A673 (cell line): Measurements from ENCODE around the gene IQCC. TPM values are rescaled to one million over a fixed set of nuclear protein-coding genes. Genes with fewer than 3 reads are reported as not detected.
A peak's percentile ranks its signal among the peaks of the same experiment; 100 is the strongest.

Experiments
- BruUV-seq: library from RNA; stranded (reverse); fragments of 400-500 nt; replicated peaks from 2 replicates; lab custom pipeline; 2021; lab: Mats Ljungman, UMichigan
- CTCF ChIA-PET: fragments of 300-600 bp; sonication (Branson Sonifier 250); formaldehyde crosslinking; loops from one replicate; lab custom pipeline; 2022; ENCODE audit warnings: antibody characterized with exemption; lab: Charles Lee
- POLR2A ChIA-PET: fragments of 300-600 bp; sonication (Branson Sonifier 250); formaldehyde crosslinking; loops from one replicate; lab custom pipeline; 2022; ENCODE audit warnings: antibody characterized with exemption; ENCODE audit not compliant: low non-redundant PET; lab: Charles Lee
- DNase-seq: peaks from one replicate; pipeline ENCODE4 v3.0.0-alpha.2; 2015; ENCODE audit warnings: low spot score
- H3K27ac ChIP-seq: fragments of 200-600 bp; sonication (generic); 2 replicates; pipeline ENCODE4 v1.5.1; 2016; ENCODE audit warnings: mixed run types, low read depth, mild to moderate bottlenecking, mixed read lengths, antibody characterized with exemption, low read length; ENCODE audit not compliant: poor library complexity, severe bottlenecking
- H3K27me3 ChIP-seq: fragments of 200-600 bp; sonication (generic); replicated peaks from 2 replicates; pipeline ENCODE4 v1.6.1; 2017; ENCODE audit warnings: mixed run types, low read depth, mild to moderate bottlenecking, mixed read lengths, antibody characterized with exemption, low read length; ENCODE audit not compliant: insufficient read depth, poor library complexity
- H3K36me3 ChIP-seq: fragments of 200-600 bp; sonication (generic); 2 replicates; pipeline ENCODE4 v1.6.1; 2016; ENCODE audit warnings: mixed run types, mild to moderate bottlenecking, mixed read lengths, antibody characterized with exemption, low read length; ENCODE audit not compliant: insufficient read depth, poor library complexity, severe bottlenecking
- H3K4me1 ChIP-seq: fragments of 200-600 bp; sonication (generic); 2 replicates; pipeline ENCODE4 v1.6.1; 2017; ENCODE audit warnings: mixed run types, mild to moderate bottlenecking, mixed read lengths, antibody characterized with exemption, low read length; ENCODE audit not compliant: insufficient read depth, poor library complexity, severe bottlenecking
- H3K4me3 ChIP-seq: fragments of 200-600 bp; sonication (generic); 2 replicates; pipeline ENCODE4 v1.5.1; 2016; ENCODE audit warnings: low read depth, mixed run types, mild to moderate bottlenecking, mixed read lengths, low read length; ENCODE audit not compliant: poor library complexity, severe bottlenecking
- H3K9me3 ChIP-seq: fragments of 200-600 bp; sonication (generic); 2 replicates; pipeline ENCODE4 v1.6.1; 2016; ENCODE audit warnings: mixed run types, low read depth, mild to moderate bottlenecking, mixed read lengths, antibody characterized with exemption, low read length; ENCODE audit not compliant: poor library complexity, severe bottlenecking
- EZH2 ChIP-seq: fragments of 200-600 bp; sonication (generic); IDR thresholded peaks from 2 replicates; pipeline ENCODE4 v1.6.1; 2017; ENCODE audit warnings: borderline replicate concordance, low read depth, mild to moderate bottlenecking, mixed read lengths, antibody characterized with exemption, low read length; ENCODE audit not compliant: poor library complexity, severe bottlenecking
- intact Hi-C: fragments of 100-400 bp; cut with micrococcal nuclease; formaldehyde crosslinking; loops from one replicate; pipeline ENCODE4 v1.10.0; 2022; ENCODE audit not compliant: unreplicated experiment
- total RNA-seq: library from RNA; stranded (reverse); gene quantifications from 2 replicates; pipeline ENCODE4 v1.2.3, GENCODE V29; 2021
- TF ChIP-seq, protein P1 (sequence below): fragments of 300-800, 200-600 bp; sonication (generic); conservative IDR thresholded peaks from 2 replicates; pipeline ENCODE4 v1.5.1; 2017; ENCODE audit warnings: low read depth, mild to moderate bottlenecking, antibody characterized with exemption, low read length, moderate library complexity, mixed read lengths

IQCC gene
- total RNA-seq, 1 experiment from 2014 or later, result 7.2 TPM

DNA sequence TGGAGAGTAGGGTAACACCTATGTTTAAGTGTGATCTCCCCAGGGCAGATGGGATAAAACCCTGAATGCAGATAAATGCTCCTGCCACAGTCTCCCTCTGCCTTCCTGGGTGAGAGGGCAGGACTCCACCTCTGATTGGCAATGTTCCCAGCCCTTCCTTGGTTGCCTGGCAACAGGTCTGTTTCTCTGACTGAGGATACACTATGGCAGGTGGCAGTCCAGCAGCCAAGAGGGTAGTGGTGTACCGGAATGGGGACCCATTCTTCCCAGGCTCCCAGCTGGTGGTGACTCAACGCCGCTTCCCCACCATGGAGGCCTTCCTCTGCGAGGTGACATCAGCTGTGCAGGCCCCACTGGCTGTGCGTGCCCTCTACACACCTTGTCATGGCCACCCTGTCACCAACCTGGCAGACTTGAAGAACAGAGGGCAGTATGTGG lies 3.4 kb downstream of the IQCC start, which contains the start of gene DCDC2B:
Gene DCDC2B, plus strand, starts transcription at position 199 of the 438 bp plus-strand sequence. Its CDS starts 5 bp downstream, at position 204.
- Histone ChIP-seq H3K27me3 (no peaks in the 10 kb centered on the region), H3K4me1 (no peaks in the 10 kb centered on the region), H3K9me3 (no peaks in the 10 kb centered on the region), H3K27ac (no peak within 1 kb of the TSS), H3K36me3 (peaks cover 7% of the 10 kb centered on the region), H3K4me3 (no peak within 1 kb of the TSS)
- no peak for TF ChIP-seq EZH2
- TF ChIP-seq, protein P1, sequence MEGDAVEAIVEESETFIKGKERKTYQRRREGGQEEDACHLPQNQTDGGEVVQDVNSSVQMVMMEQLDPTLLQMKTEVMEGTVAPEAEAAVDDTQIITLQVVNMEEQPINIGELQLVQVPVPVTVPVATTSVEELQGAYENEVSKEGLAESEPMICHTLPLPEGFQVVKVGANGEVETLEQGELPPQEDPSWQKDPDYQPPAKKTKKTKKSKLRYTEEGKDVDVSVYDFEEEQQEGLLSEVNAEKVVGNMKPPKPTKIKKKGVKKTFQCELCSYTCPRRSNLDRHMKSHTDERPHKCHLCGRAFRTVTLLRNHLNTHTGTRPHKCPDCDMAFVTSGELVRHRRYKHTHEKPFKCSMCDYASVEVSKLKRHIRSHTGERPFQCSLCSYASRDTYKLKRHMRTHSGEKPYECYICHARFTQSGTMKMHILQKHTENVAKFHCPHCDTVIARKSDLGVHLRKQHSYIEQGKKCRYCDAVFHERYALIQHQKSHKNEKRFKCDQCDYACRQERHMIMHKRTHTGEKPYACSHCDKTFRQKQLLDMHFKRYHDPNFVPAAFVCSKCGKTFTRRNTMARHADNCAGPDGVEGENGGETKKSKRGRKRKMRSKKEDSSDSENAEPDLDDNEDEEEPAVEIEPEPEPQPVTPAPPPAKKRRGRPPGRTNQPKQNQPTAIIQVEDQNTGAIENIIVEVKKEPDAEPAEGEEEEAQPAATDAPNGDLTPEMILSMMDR, result no peak
- no TSS peak for BruUV-seq
- DNase-seq, result peak; percentile 46
- POLR2A ChIA-PET, result no interaction called here
- CTCF ChIA-PET, result no interaction called here
- intact Hi-C loops, result no loop called here

DNA sequence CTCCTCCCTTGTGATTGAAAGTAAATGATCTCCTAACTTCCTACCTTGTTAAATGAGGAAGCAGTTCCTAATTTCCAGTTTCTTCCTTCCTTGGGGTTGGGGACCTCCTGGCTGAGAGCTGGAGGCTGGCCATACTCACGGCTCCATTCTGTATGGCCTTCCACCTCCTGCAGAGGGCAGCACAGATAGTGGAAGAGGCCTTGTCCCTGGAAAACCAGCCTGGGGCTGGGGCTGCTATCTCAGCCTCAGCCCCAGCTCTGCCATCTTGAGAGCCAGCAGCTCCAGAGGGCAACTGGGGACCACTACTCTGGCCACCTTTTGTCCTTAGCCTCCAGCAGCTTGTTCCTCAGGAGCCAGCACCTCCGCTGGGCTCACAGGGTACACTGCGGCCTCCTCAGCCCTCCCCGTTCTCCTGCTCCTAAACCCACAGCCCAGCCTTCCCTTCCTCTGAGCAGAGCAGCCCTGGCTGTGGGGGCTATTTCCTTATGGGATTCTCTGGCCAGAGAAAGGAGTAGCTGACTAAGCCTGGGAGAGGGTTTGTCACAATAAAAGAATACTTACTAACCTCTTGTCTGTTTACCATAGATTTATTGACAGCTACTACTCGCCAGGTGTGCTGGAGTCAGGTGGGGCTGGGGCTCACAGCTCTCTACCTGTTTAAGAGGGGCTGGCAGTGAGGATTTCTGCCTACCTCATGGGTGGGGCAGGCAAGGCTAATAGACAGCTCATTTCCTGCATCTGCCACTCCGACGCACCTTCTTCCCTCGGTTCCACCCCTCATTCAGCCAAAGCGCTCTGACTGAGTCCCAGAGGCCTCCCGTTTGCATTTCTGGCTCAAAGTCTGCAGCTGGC lies 10.4 kb downstream of the IQCC start:
- DNase-seq, result peak; percentile 76

DNA sequence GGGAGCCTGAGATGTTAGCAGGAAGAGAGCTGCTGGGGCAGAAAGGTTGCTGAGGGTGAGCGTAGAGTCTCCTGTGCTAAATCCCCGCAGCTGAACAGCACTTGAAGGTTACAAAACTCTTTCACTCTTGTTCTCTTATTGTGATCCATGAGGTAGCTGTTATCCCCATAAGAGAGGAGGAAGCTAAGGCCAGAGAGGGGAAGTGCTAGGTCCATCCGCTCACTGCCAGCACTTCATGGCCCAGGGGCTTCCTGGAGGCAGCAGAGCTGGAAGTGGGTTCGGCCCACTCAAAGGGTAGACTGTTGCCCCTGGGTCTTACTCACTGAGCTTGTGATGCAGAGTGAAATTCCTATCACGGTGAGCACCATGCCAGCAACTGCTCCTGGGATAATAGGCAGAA lies 11.1 kb downstream of the IQCC start:
- Histone ChIP-seq H3K27me3 (no peaks in the 10 kb centered on the region), H3K4me3 (no peak overlapping the region), H3K27ac (no peak overlapping the region), H3K36me3 (peaks cover 8% of the 10 kb centered on the region), H3K9me3 (no peaks in the 10 kb centered on the region), H3K4me1 (peaks cover 11% of the 10 kb centered on the region)
- TF ChIP-seq EZH2, result no peak
- TF ChIP-seq, protein P1, result no peak
- DNase-seq, result no peak
- POLR2A ChIA-PET, result no interaction called here
- no TSS peak for BruUV-seq
- intact Hi-C loops, result loop anchor here (5.0 kb wide), 1 partner anchor 196 kb away; no protein-coding TSS in a partner anchor
- CTCF ChIA-PET, result no interaction called here

More for the DNA sequence above, 10.4 kb downstream of the IQCC start:
- POLR2A ChIA-PET, result no interaction called here
- no peak for TF ChIP-seq EZH2
- TF ChIP-seq, protein P1, result peak; percentile 85
- no peaks in the 10 kb centered on the region for H3K9me3 ChIP-seq
- H3K36me3 ChIP-seq, result peaks cover 8% of the 10 kb centered on the region
- peaks cover 5% of the 10 kb centered on the region for H3K4me1 ChIP-seq
- intact Hi-C loops, result loop anchor here (5.0 kb wide), 1 partner anchor 196 kb away; no protein-coding TSS in a partner anchor
- BruUV-seq, result no TSS peak
- no peak overlapping the region for H3K4me3 ChIP-seq
- CTCF ChIA-PET, result interaction anchor here (0.7 to 1.3 kb wide), 4 partner anchors 15 to 1735 kb away, joined by 4 read pairs; partner anchors contain the start of gene CCDC28B
- no peaks in the 10 kb centered on the region for H3K27me3 ChIP-seq
- no peak overlapping the region for H3K27ac ChIP-seq
